Breast epithelium (tissue), 4 donors: ENCODE data around the gene HPSE. TPM values are rescaled to one million over a fixed set of nuclear protein-coding genes. Genes with fewer than 3 reads are reported as not detected.
A peak's percentile ranks its signal among the peaks of the same experiment; 100 is the strongest.
"Not testable (repeated sequence)": the region's sequence is repeated elsewhere in the genome, so short reads cannot be mapped to it uniquely, and the experiment has no call there.

ENCODE experiments used
- DNase-seq, 2 donors: peaks; one replicate each; pipeline ENCODE4 v3.0.0-alpha.2; 2019; ENCODE audit warnings: low spot score in 2 of 2
- H3K27ac ChIP-seq, 2 donors: fragments of 200-600 bp; sonication (generic) in 1 of 2; one replicate each; pipeline ENCODE4 v1.5.1; 2016 to 2019; ENCODE audit warnings: mild to moderate bottlenecking in 1 of 2
- H3K27me3 ChIP-seq, 2 donors: fragments of 200-600 bp; sonication (generic) in 1 of 2; one replicate each; pipeline versions ENCODE4 v1.5.1 to v1.6.0; 2017 to 2019; ENCODE audit warnings: control low read depth in 1 of 2, mild to moderate bottlenecking in 1 of 2
- H3K36me3 ChIP-seq: fragments of 200-600 bp; one replicate; pipeline ENCODE4 v1.5.1; 2019
- H3K4me1 ChIP-seq, 2 donors: fragments of 200-600 bp; sonication (generic); one replicate each; pipeline ENCODE4 v1.5.1; 2016 to 2019; ENCODE audit warnings: control low read depth in 1 of 2
- H3K4me3 ChIP-seq, 3 donors: fragments of 200-600 bp; sonication (generic); 1 replicate in 2 of 3; 2 replicates in 1 of 3; pipeline ENCODE4 v1.5.1; 2016 to 2019; ENCODE audit warnings: mild to moderate bottlenecking in 3 of 3, moderate library complexity in 2 of 3
- H3K9me3 ChIP-seq, 2 donors: fragments of 200-600 bp; sonication (generic) in 1 of 2; one replicate each; pipeline ENCODE4 v1.5.1; 2016 to 2019; ENCODE audit warnings: control low read depth in 1 of 2
- POLR2A ChIP-seq: fragments of 450-650 bp; IDR thresholded peaks from one replicate; pipeline ENCODE4 v1.6.1; 2016; ENCODE audit warnings: antibody characterized with exemption, mild to moderate bottlenecking, moderate library complexity
- POLR2AphosphoS5 ChIP-seq, 3 donors: sonication (generic); formaldehyde crosslinking; IDR thresholded peaks; one replicate each; pipeline ENCODE4 v1.6.1; 2017; ENCODE audit warnings: antibody characterized with exemption in 3 of 3
- intact Hi-C: fragments of 100-400 bp; cut with DNase I; formaldehyde crosslinking; loops from one replicate; pipeline ENCODE4 v1.15.1; 2023; ENCODE audit warnings: low total_unique reads
- total RNA-seq, 3 donors: library from RNA; depleted of rRNA; stranded (reverse); fragments of >200 nt; gene quantifications; one replicate each; pipeline ENCODE4 v1.1.0, GENCODE V29; 2016
- TF ChIP-seq, protein P1 (sequence below), 3 donors: fragments of 450-650 bp; IDR thresholded peaks; one replicate each; pipeline ENCODE4 v1.5.1; 2016 to 2017; ENCODE audit warnings: antibody characterized with exemption in 3 of 3, mild to moderate bottlenecking in 3 of 3, moderate library complexity in 3 of 3

Gene HPSE
- total RNA-seq, 3 donors from 2014 or later: 1.3 to 3.8 (median 1.6) TPM

DNA sequence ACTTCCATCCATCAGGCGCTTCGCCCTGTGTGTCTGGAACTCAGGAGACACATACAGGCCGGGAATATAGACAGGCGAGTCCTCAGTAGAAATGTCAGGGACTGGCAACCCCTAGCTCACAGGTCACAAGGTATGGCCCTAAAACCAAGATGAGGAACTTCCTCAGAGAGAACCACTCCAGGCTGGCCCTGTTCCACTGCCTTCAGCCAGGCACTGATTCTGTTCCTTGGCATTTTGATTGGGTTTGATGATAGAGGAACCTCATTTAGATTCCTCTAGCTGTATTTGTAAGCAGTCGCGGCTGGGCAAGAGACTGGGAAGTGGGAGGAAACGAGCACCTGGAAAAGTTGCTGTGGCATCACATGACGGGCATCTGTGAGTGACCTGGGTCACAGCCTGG lies 8.1 kb downstream of the HPSE start:
- Histone ChIP-seq H3K27ac (no peak overlapping the region), H3K27me3 (no peaks in the 10 kb centered on the region), H3K4me3 (no peak overlapping the region), H3K36me3 (no peaks in the 10 kb centered on the region), H3K4me1 (no peaks in the 10 kb centered on the region), H3K9me3 (no peaks in the 10 kb centered on the region)
- intact Hi-C loops: no loop called here
- DNase-seq: no peak
- no peak for TF ChIP-seq POLR2A
- TF ChIP-seq, protein P1, sequence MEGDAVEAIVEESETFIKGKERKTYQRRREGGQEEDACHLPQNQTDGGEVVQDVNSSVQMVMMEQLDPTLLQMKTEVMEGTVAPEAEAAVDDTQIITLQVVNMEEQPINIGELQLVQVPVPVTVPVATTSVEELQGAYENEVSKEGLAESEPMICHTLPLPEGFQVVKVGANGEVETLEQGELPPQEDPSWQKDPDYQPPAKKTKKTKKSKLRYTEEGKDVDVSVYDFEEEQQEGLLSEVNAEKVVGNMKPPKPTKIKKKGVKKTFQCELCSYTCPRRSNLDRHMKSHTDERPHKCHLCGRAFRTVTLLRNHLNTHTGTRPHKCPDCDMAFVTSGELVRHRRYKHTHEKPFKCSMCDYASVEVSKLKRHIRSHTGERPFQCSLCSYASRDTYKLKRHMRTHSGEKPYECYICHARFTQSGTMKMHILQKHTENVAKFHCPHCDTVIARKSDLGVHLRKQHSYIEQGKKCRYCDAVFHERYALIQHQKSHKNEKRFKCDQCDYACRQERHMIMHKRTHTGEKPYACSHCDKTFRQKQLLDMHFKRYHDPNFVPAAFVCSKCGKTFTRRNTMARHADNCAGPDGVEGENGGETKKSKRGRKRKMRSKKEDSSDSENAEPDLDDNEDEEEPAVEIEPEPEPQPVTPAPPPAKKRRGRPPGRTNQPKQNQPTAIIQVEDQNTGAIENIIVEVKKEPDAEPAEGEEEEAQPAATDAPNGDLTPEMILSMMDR (IDR thresholded peaks at IDR 0.05): no peak
- no peak for TF ChIP-seq POLR2AphosphoS5 (IDR thresholded peaks at IDR 0.05)

DNA sequence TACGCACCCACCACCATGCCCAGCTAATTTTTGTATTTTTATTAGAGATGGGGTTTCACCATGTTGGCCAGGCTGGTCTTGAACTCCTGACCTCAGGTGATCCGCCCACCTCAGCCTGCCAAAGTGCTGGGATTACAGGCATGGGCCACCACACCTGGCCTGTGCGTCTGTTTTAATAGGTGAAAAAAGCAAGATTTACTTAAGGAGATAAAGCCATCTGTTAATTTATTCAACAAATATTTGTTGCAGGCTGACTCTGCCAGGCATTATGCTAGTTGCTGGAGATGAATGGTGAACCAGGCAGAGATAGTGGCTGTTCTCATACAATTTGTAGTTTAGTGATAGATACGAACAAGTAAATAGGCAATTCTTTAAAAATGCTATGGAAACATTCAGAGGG lies 9.3 kb downstream of the HPSE start:
- H3K27me3 ChIP-seq, intact Hi-C loops, H3K4me1 ChIP-seq, DNase-seq, H3K4me3 ChIP-seq, H3K9me3 ChIP-seq, H3K36me3 ChIP-seq, H3K27ac ChIP-seq: not testable (repeated sequence)

DNA sequence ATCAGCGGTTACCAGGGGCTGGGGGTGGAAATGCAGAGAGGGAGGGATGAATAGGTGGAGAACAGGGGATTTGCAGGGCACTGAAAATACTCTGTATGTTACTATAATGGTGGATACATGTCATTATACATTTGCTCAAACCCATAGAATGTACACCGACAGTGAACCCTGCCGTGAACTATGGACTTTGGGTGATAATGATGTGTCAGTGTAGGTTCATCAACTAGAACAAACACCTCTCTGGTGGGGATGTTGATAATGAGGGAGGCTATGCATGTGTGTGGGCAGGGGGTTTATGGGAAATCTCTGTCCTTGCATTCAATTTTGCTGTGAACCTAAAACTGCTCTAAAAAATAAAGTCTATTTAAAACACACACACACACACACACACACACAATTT lies 11.5 kb downstream of the HPSE start:
- H3K9me3 ChIP-seq: no peaks in the 10 kb centered on the region
- TF ChIP-seq, protein P1 (IDR thresholded peaks at IDR 0.05): no peak
- TF ChIP-seq POLR2AphosphoS5 (IDR thresholded peaks at IDR 0.05) (no peak), POLR2A (no peak)
- H3K4me1 ChIP-seq: no peaks in the 10 kb centered on the region
- H3K4me3 ChIP-seq: no peak overlapping the region
- no peaks in the 10 kb centered on the region for H3K27me3 ChIP-seq
- no peaks in the 10 kb centered on the region for H3K36me3 ChIP-seq
- intact Hi-C loops: no loop called here
- DNase-seq: no peak
- no peak overlapping the region for H3K27ac ChIP-seq

DNA sequence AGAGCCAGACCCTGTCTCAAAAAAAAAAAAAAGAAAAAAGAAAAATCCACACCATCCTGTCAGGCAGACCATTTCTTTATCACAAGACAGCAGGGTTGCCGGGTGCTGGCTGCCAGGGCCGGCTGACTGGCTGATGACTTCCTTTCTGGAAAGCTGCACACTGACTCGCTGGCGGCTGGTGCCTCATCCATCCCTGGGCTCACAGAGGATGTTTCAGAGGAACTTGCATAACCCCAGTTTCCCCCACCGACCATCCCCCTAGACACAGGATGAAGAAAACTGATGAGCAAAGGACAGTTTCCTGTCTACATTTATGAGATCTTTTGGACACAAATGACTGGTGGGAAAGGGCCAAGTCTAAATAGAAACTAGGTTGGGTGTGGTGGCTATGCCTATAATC lies 14.1 kb downstream of the HPSE start:
- Histone ChIP-seq H3K4me1 (no peaks in the 10 kb centered on the region), H3K36me3 (no peaks in the 10 kb centered on the region), H3K4me3 (no peak overlapping the region), H3K27me3 (no peaks in the 10 kb centered on the region), H3K9me3 (no peaks in the 10 kb centered on the region), H3K27ac (no peak overlapping the region)
- DNase-seq: peak in 1 of 2 donors; percentile 19
- TF ChIP-seq, protein P1 (IDR thresholded peaks at IDR 0.05): no peak
- TF ChIP-seq POLR2A: no peak
- TF ChIP-seq POLR2AphosphoS5 (IDR thresholded peaks at IDR 0.05): no peak
- intact Hi-C loops: no loop called here

DNA sequence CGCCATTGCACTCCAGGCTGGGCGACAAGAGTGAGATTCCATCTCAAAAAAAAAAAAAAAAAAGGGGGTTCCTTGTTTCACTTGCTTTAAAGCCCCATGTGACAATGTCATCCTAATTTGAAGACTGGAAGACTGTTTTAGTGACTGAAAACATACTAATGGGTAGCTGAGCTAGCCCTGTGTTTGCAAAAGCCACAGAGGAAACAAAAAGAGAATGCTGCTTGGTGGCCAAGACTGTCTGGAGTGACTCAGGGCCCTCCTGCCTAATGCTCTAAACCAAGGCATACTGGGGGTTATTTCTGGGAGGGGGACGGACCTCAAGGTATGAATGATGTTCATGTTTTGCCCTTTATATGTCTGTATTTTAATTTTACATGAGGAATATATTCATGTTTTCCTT lies 16.0 kb downstream of the HPSE start:
- TF ChIP-seq, protein P1 (IDR thresholded peaks at IDR 0.05): no peak
- TF ChIP-seq POLR2AphosphoS5 (IDR thresholded peaks at IDR 0.05): no peak
- TF ChIP-seq POLR2A: no peak
- Histone ChIP-seq H3K27ac (no peak overlapping the region), H3K27me3 (no peaks in the 10 kb centered on the region), H3K9me3 (no peaks in the 10 kb centered on the region), H3K4me1 (no peaks in the 10 kb centered on the region), H3K36me3 (no peaks in the 10 kb centered on the region), H3K4me3 (no peak overlapping the region)
- DNase-seq: no peak
- intact Hi-C loops: no loop called here

DNA sequence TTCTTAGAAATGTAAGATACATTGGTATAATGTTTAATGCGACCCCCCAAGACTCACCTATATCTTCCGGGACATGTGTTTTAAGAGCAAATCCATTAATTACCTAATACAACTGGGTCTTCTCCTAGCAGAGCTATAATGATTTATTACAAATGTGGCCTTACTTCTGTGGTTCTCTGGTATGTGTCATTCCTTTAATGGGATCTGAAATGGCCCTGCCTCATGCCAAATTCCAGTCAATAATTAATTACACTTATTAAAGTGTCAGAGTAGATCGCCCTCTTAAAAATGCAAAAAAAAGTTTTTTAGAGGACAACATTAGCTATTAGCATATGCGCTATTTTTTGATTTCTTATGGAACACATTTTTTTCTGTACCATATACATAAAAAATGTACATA lies 17.0 kb downstream of the HPSE start:
- Histone ChIP-seq H3K4me3 (no peak overlapping the region), H3K9me3 (no peaks in the 10 kb centered on the region), H3K27me3 (no peaks in the 10 kb centered on the region), H3K36me3 (no peaks in the 10 kb centered on the region), H3K27ac (no peak overlapping the region), H3K4me1 (no peaks in the 10 kb centered on the region)
- intact Hi-C loops: no loop called here
- TF ChIP-seq POLR2A (no peak), POLR2AphosphoS5 (IDR thresholded peaks at IDR 0.05) (no peak)
- TF ChIP-seq, protein P1 (IDR thresholded peaks at IDR 0.05): no peak
- DNase-seq: no peak
